ENCODE measurements around the gene LENG8. TPM values are rescaled to one million over a fixed set of nuclear protein-coding genes. Genes with fewer than 3 reads are reported as not detected.

Gene LENG8
- total and polyA plus RNA-seq, 2 of the 4 experiments (the other 2 are of a cell fraction) = 21.1 to 93.9 TPM

- Histone ChIP-seq H3K4me3 (ENCODE audit: insufficient read depth, low read depth, low read length) (no peak overlapping the region), H2BK15ac (ENCODE audit: low read depth, low read length) (no peak overlapping the region), H4K91ac (ENCODE audit: insufficient read depth, low read depth, low read length) (no peak overlapping the region), H4K8ac (ENCODE audit: low read depth in 2 of 2, low read length in 2 of 2) (no peak overlapping the region), H2BK120ac (ENCODE audit: low read depth, low read length) (no peak overlapping the region), H3K27ac (ENCODE audit: insufficient read depth, low read length) (no peak overlapping the region), H3K23ac (ENCODE audit: low read depth, low read length) (no peak overlapping the region), H3K9me3 (ENCODE audit: control insufficient read depth, insufficient read depth, low read length) (no peaks in the 10 kb centered on the region), H3K14ac (replicated peaks; ENCODE audit: low read depth, low read length) (no peak overlapping the region), H3K56ac (ENCODE audit: extremely low read depth, insufficient read depth, low read length) (no peak overlapping the region), H3K18ac (ENCODE audit: low read depth, low read length) (no peak overlapping the region), H3K9ac (ENCODE audit: low read depth, low read length) (no peak overlapping the region), H3K4me2 (ENCODE audit: low read depth, low read length) (no peak overlapping the region), H3K4ac (ENCODE audit: low read depth, low read length) (no peak overlapping the region), H2AFZ (replicated peaks; ENCODE audit: low read length, poor library complexity) (no peak overlapping the region), H2BK5ac (ENCODE audit: low read depth, low read length, poor library complexity, severe bottlenecking) (no peak overlapping the region), H4K20me1 (ENCODE audit: insufficient read depth, low read length) (peaks cover 8% of the 10 kb centered on the region), H3K36me3 (ENCODE audit: control insufficient read depth, insufficient read depth, low read length) (peaks cover 11% of the 10 kb centered on the region), H2AK5ac (ENCODE audit: low read depth, low read length) (no peak overlapping the region), H4K5ac (ENCODE audit: low read depth, low read length) (no peak overlapping the region), H2BK20ac (ENCODE audit: low read depth, low read length) (no peak overlapping the region), H3K4me1 (ENCODE audit: control insufficient read depth, insufficient read depth, low read length) (no peaks in the 10 kb centered on the region), H3K79me1 (ENCODE audit: low read depth in 1 of 2, low read length in 2 of 2) (peaks cover 20 to 25% of the 10 kb centered on the region in 2 experiments), H3K27me3 (ENCODE audit: control insufficient read depth, insufficient read depth, low read length) (no peaks in the 10 kb centered on the region), H2AK9ac (replicated peaks; ENCODE audit: low read depth, low read length, poor library complexity) (no peak overlapping the region), H3K9me1 (ENCODE audit: insufficient read depth, low read length) (no peaks in the 10 kb centered on the region)
- TF ChIP-seq CTCF (conservative IDR thresholded peaks at IDR 0.05; ENCODE audit: low read depth, low read length) (no peak), NFE2L2 (IDR thresholded peaks at IDR 0.05; ENCODE audit: low read depth, low read length) (no peak), CHD1 (IDR thresholded peaks at IDR 0.05; ENCODE audit: low read depth, low read length) (no peak), RFX5 (IDR thresholded peaks at IDR 0.05; ENCODE audit: low read depth, low read length) (no peak), USF2 (IDR thresholded peaks at IDR 0.05; ENCODE audit: low read depth, low read length) (no peak), FOS (IDR thresholded peaks at IDR 0.05; ENCODE audit: low read depth, low read length) (no peak), RCOR1 (IDR thresholded peaks at IDR 0.05; ENCODE audit: insufficient replicate concordance, low read length) (no peak), MAZ (IDR thresholded peaks at IDR 0.05; ENCODE audit: borderline replicate concordance, low read depth, low read length) (no peak), BHLHE40 (IDR thresholded peaks at IDR 0.05; ENCODE audit: low read depth, low read length) (no peak), POLR2A (IDR thresholded peaks at IDR 0.05; ENCODE audit: low read depth, low read length) (no peak), CEBPB (IDR thresholded peaks at IDR 0.05; ENCODE audit: low read depth, low read length) (no peak), SMC3 (IDR thresholded peaks at IDR 0.05; ENCODE audit: low read depth, low read length) (no peak), MXI1 (IDR thresholded peaks at IDR 0.05; ENCODE audit: borderline replicate concordance, low read depth, low read length) (no peak)
- ATAC-seq (ENCODE audit: low read depth) = no peak
- ChIA-PET POLR2A (ENCODE audit: unreplicated experiment) (no interaction called here), CTCF (no interaction called here)
- 100% methylated on average over 2 of the region's 7 CpGs; no CpG with 5 or more reads in 1 of the 2 experiments for whole genome bisulfite sequencing, 2 experiments (ENCODE audit: extremely low coverage in 2 of 2, insufficient read length in 1 of 2)
- in situ Hi-C loops (cut with MboI; ENCODE audit: low sequenced_read_pairs) = no loop called here
- DNase-seq = no peak
- intact Hi-C loops (cut with micrococcal nuclease) = no loop called here
- no TSS peak for BruUV-seq (replicated peaks)
- dilution Hi-C loops (cut with HindIII; ENCODE audit: low sequenced_read_pairs, unreplicated experiment) = no loop called here
Measured at GRCh38 chr19:54444737-54445136, 4.3 kb upstream of the LENG8 start.

Measured in IMR-90 (cell line).